K562 (cell line): ENCODE measurements around the gene C7orf57. TPM values are rescaled to one million over a fixed set of nuclear protein-coding genes. Genes with fewer than 3 reads are reported as not detected.

ENCODE experiments used
- ATAC-seq: fragments of 200-7000 bp; cut with Tn5 transposase; 3 replicates; pipeline ENCODE4 v1.9.1; 2020; ENCODE audit warnings: moderate library complexity
- BruUV-seq: library from RNA; stranded (reverse); fragments of 400-500 nt; replicated peaks from 2 replicates; lab custom pipeline; 2021; lab: Mats Ljungman, UMichigan
- CTCF ChIA-PET: fragments of 300-600 bp; formaldehyde crosslinking; extraction: SDS; loops from one replicate; lab custom pipeline; 2021; ENCODE audit warnings: low intra/inter-chr PET ratio; lab: Yijun Ruan, JAX
- POLR2A ChIA-PET: fragments of 300-600, 350-650 bp; sonication (Branson Sonifier 250); formaldehyde crosslinking; extraction: SDS; loops from one replicate; lab custom pipeline; 2021; ENCODE audit warnings: antibody characterized with exemption, inconsistent platforms; lab: Yijun Ruan, JAX
- DNase-seq, 4 experiments: peaks; one replicate each; pipeline versions ENCODE4 v3.0.0 to v3.0.0-alpha.2; 2011 to 2018; ENCODE audit warnings: low spot score in 3 of 4, mixed read lengths in 3 of 4; ENCODE audit errors: extremely low read depth in 1 of 4
- FAIRE-seq: peaks from 2 replicates; lab custom pipeline; 2011; peaks lifted over from hg19 to GRCh38; lab: Jason Lieb, UNC
- H2AFZ ChIP-seq: 2 replicates; pipeline ENCODE4 v1.6.0; 2011; ENCODE audit warnings: low read depth, low read length, control low read depth, inconsistent platforms
- H3K27ac ChIP-seq: fragments of 200-600 bp; 3 replicates; pipeline ENCODE4 v1.8.0; 2011; ENCODE audit warnings: low read depth, mild to moderate bottlenecking, control low read depth, inconsistent platforms, low read length, moderate library complexity, mixed read lengths; ENCODE audit errors: extremely low read depth
- H3K27me3 ChIP-seq, 2 experiments: fragments of 300-600 bp in 1 of 2; 2 replicates in 1 of 2; 3 replicates in 1 of 2; pipeline versions ENCODE4 v1.6.0 to v1.8.0; 2011; ENCODE audit warnings: inconsistent platforms in 2 of 2, low read length in 2 of 2, mild to moderate bottlenecking in 1 of 2, mixed read lengths in 1 of 2, moderate library complexity in 1 of 2; ENCODE audit not compliant: control insufficient read depth in 2 of 2, insufficient read depth in 2 of 2
- H3K36me3 ChIP-seq: fragments of 300-600 bp; 3 replicates; pipeline ENCODE4 v1.8.0; 2011; ENCODE audit warnings: mild to moderate bottlenecking, low read length, inconsistent platforms; ENCODE audit not compliant: control insufficient read depth, insufficient read depth
- H3K4me1 ChIP-seq, 2 experiments: fragments of 200-600 bp in 1 of 2; replicated peaks in 1 of 2; 2 replicates in 1 of 2; 3 replicates in 1 of 2; pipeline versions ENCODE4 v1.5.1 to v1.8.0; 2011; ENCODE audit warnings: inconsistent platforms in 2 of 2, low read length in 2 of 2, mild to moderate bottlenecking in 1 of 2, mixed read lengths in 1 of 2, moderate library complexity in 1 of 2; ENCODE audit not compliant: control insufficient read depth in 2 of 2, insufficient read depth in 2 of 2
- H3K4me2 ChIP-seq: 2 replicates; pipeline ENCODE4 v1.6.1; 2011; ENCODE audit warnings: low read length, control low read depth, inconsistent platforms, mixed read lengths; ENCODE audit not compliant: insufficient read depth
- H3K4me3 ChIP-seq: fragments of 200-600 bp; sonication (generic), shearing (Covaris generic); 2 replicates; pipeline ENCODE4 v1.5.1; 2016; ENCODE audit warnings: control low read depth, inconsistent platforms
- H3K79me2 ChIP-seq: fragments of 200-600 bp; 3 replicates; pipeline ENCODE4 v1.8.0; 2011; ENCODE audit warnings: low read length, inconsistent platforms; ENCODE audit not compliant: control insufficient read depth, insufficient read depth
- H3K9ac ChIP-seq, 2 experiments: 2 replicates each; pipeline versions ENCODE4 v1.6.0 to v1.6.1; 2011; ENCODE audit warnings: low read depth in 2 of 2, low read length in 2 of 2, control low read depth in 1 of 2, inconsistent platforms in 1 of 2, mild to moderate bottlenecking in 1 of 2, mixed read lengths in 1 of 2; ENCODE audit not compliant: insufficient read depth in 1 of 2
- H3K9me1 ChIP-seq: one replicate; pipeline ENCODE4 v1.6.0; 2011; ENCODE audit warnings: inconsistent platforms, mild to moderate bottlenecking, low read length, moderate library complexity; ENCODE audit not compliant: control insufficient read depth, insufficient read depth
- H3K9me3 ChIP-seq: replicated peaks from 2 replicates; pipeline ENCODE4 v1.5.1; 2011; ENCODE audit warnings: low read depth, low read length, inconsistent platforms; ENCODE audit not compliant: control insufficient read depth, insufficient read depth
- H4K20me1 ChIP-seq: replicated peaks from 2 replicates; pipeline ENCODE4 v1.6.1; 2011; ENCODE audit warnings: low read length, inconsistent platforms, mixed read lengths; ENCODE audit not compliant: control insufficient read depth, insufficient read depth
- BRF1 ChIP-seq: IDR thresholded peaks from 3 replicates; pipeline ENCODE4 v1.6.1; 2011; ENCODE audit warnings: borderline replicate concordance, mild to moderate bottlenecking; ENCODE audit not compliant: insufficient read length; ENCODE audit errors: extremely low read depth
- HDAC6 ChIP-seq: IDR thresholded peaks from 2 replicates; pipeline ENCODE4 v1.6.1; 2012; ENCODE audit warnings: low read depth, mild to moderate bottlenecking, control low read depth, inconsistent platforms, low read length, moderate library complexity
- HINFP ChIP-seq: fragments of 450-650 bp; conservative IDR thresholded peaks from 2 replicates; pipeline ENCODE4 v1.6.1; 2016; ENCODE audit warnings: missing genetic modification characterization, low read depth, mild to moderate bottlenecking, control low read depth, missing compliant biosample characterization
- HMGN3 ChIP-seq: IDR thresholded peaks from 2 replicates; pipeline ENCODE4 v1.6.1; 2011; ENCODE audit warnings: borderline replicate concordance, low read depth, mild to moderate bottlenecking, mixed read lengths, low read length; ENCODE audit not compliant: insufficient read length; ENCODE audit errors: extremely low read depth
- HOXB6 ChIP-seq: fragments of 250-450 bp; sonication (Bioruptor Pico); IDR thresholded peaks from 2 replicates; pipeline ENCODE4 v1.5.1; 2022; ENCODE audit warnings: mild to moderate bottlenecking, borderline replicate concordance
- KDM2B ChIP-seq: fragments of 250-450 bp; sonication (Bioruptor Pico); IDR thresholded peaks from 2 replicates; pipeline ENCODE4 v1.8.0; 2021; ENCODE audit warnings: mild to moderate bottlenecking, moderate library complexity
- MYC ChIP-seq, 2 experiments: fragments of 250-450 bp in 1 of 2; sonication (Bioruptor Pico) in 1 of 2; IDR thresholded peaks; 2 replicates each; pipeline versions ENCODE4 v1.5.1 to v1.6.1; 2012 to 2021; ENCODE audit warnings: low read depth in 2 of 2, borderline replicate concordance in 1 of 2, improper control_type of control experiment in 1 of 2, low read length in 1 of 2, mild to moderate bottlenecking in 1 of 2, moderate library complexity in 1 of 2
- NCOA6 ChIP-seq: fragments of 450-650 bp; IDR thresholded peaks from 2 replicates; pipeline ENCODE4 v1.6.1; 2017; ENCODE audit warnings: mild to moderate bottlenecking
- RNF2 ChIP-seq: sonication (generic); IDR thresholded peaks from 2 replicates; pipeline ENCODE4 v1.6.1; 2016
- RNF219 ChIP-seq: fragments of 250-450 bp; sonication (Bioruptor Pico); IDR thresholded peaks from 2 replicates; pipeline ENCODE4 v1.5.0; 2022; ENCODE audit warnings: mild to moderate bottlenecking
- TCF7L2 ChIP-seq: fragments of 150-350 bp; IDR thresholded peaks from 2 replicates; pipeline ENCODE4 v1.6.1; 2016; ENCODE audit warnings: low read depth, mild to moderate bottlenecking, low read length, moderate library complexity
- ZNF263 ChIP-seq: sonication (generic); formaldehyde crosslinking; IDR thresholded peaks from 2 replicates; pipeline ENCODE4 v1.8.0; 2022; ENCODE audit warnings: mild to moderate bottlenecking, missing genetic modification reagents, borderline replicate concordance
- WGBS: fragments of 100-300 bp; shearing (Covaris generic); methylation state at CpG from one replicate; pipeline ENCODE4 v1.1.6; 2016; ENCODE audit warnings: low coverage, mixed read lengths; ENCODE audit not compliant: insufficient coverage; ENCODE audit errors: missing lambda C conversion rate; 5-methylcytosine and 5-hydroxymethylcytosine counted together
- in situ Hi-C: fragments of 300-500 bp; cut with MboI; formaldehyde crosslinking; loops from 4 replicates; pipeline ENCODE4 v1.15.0; 2018; ENCODE audit warnings: inconsistent platforms, mixed read lengths
- intact Hi-C: fragments of 100-400 bp; cut with micrococcal nuclease; formaldehyde crosslinking; loops from 2 replicates; pipeline ENCODE4 v1.14.2; 2022
- polyA plus RNA-seq, 8 experiments: library from polyadenylated mRNA; depleted of rRNA in 4 of 8; stranded (reverse) in 5 of 8; unstranded in 3 of 8; fragments of >200 nt; fragmentation: Nextera tagmentation in 2 of 8; fragmentation: Illumina TruSeq in 1 of 8; extraction: Ambion mirVana in 2 of 8; extraction: Trizol in 1 of 8; gene quantifications; 2 replicates each; pipeline versions ENCODE4 v1.2.1 to v1.2.3, GENCODE V29; 2011 to 2014; ENCODE audit warnings: inconsistent platforms in 1 of 8, missing spikeins in 1 of 8
- total RNA-seq, 7 experiments: library from RNA; depleted of rRNA in 6 of 7; stranded (reverse); fragments of >200 nt in 6 of 7; fragmentation: Illumina TruSeq in 2 of 7; extraction: Trizol in 2 of 7; gene quantifications; 2 replicates each; pipeline versions ENCODE4 v1.2.1 to v1.2.3, GENCODE V29; 2011 to 2021; ENCODE audit warnings: low replicate concordance in 1 of 7
- TF ChIP-seq, protein P1 (sequence below): fragments of 250-450 bp; sonication (Bioruptor Pico); IDR thresholded peaks from 2 replicates; pipeline ENCODE4 v1.8.0; 2021; ENCODE audit warnings: moderate library complexity, mild to moderate bottlenecking, inconsistent platforms
- TF ChIP-seq, protein P2 (sequence below): sonication (generic); formaldehyde crosslinking; IDR thresholded peaks from 2 replicates; pipeline ENCODE4 v1.8.1; 2023; ENCODE audit warnings: mild to moderate bottlenecking, missing genetic modification reagents

C7orf57 gene
- total and polyA plus RNA-seq, 9 of the 15 experiments (the other 6 are each of a cell fraction or from before 2014, with no cell fraction given): not detected

- TF ChIP-seq, protein P1, sequence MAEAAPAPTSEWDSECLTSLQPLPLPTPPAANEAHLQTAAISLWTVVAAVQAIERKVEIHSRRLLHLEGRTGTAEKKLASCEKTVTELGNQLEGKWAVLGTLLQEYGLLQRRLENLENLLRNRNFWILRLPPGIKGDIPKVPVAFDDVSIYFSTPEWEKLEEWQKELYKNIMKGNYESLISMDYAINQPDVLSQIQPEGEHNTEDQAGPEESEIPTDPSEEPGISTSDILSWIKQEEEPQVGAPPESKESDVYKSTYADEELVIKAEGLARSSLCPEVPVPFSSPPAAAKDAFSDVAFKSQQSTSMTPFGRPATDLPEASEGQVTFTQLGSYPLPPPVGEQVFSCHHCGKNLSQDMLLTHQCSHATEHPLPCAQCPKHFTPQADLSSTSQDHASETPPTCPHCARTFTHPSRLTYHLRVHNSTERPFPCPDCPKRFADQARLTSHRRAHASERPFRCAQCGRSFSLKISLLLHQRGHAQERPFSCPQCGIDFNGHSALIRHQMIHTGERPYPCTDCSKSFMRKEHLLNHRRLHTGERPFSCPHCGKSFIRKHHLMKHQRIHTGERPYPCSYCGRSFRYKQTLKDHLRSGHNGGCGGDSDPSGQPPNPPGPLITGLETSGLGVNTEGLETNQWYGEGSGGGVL (CRISPR knock-in tag): no peak
- TF ChIP-seq, protein P2, sequence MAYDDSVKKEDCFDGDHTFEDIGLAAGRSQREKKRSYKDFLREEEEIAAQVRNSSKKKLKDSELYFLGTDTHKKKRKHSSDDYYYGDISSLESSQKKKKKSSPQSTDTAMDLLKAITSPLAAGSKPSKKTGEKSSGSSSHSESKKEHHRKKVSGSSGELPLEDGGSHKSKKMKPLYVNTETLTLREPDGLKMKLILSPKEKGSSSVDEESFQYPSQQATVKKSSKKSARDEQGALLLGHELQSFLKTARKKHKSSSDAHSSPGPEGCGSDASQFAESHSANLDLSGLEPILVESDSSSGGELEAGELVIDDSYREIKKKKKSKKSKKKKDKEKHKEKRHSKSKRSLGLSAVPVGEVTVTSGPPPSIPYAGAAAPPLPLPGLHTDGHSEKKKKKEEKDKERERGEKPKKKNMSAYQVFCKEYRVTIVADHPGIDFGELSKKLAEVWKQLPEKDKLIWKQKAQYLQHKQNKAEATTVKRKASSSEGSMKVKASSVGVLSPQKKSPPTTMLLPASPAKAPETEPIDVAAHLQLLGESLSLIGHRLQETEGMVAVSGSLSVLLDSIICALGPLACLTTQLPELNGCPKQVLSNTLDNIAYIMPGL (CRISPR knock-in tag): no peak
- TF ChIP-seq HDAC6 (no peak), HOXB6 (CRISPR knock-in tag) (no peak), KDM2B (CRISPR knock-in tag) (no peak), ZNF263 (CRISPR knock-in tag) (no peak), HMGN3 (no peak), MYC (IDR thresholded peaks at IDR 0.05; ENCODE audit: low read depth, low read length) (no peak), MYC (CRISPR knock-in tag; IDR thresholded peaks at IDR 0.05; ENCODE audit: borderline replicate concordance, low read depth) (no peak), NCOA6 (no peak), BRF1 (no peak), RNF2 (no peak), HINFP (tag) (no peak), TCF7L2 (no peak), RNF219 (CRISPR knock-in tag) (no peak)
- no peak for ATAC-seq
- Histone ChIP-seq H3K27me3 (no peaks in the 10 kb centered on the region), H3K36me3 (no peaks in the 10 kb centered on the region), H3K9me1 (no peaks in the 10 kb centered on the region), H3K27ac (no peak overlapping the region), H4K20me1 (no peaks in the 10 kb centered on the region), H3K79me2 (no peaks in the 10 kb centered on the region), H3K9me3 (no peaks in the 10 kb centered on the region), H3K4me3 (no peak overlapping the region), H3K9ac (no peak overlapping the region), H2AFZ (no peak overlapping the region), H3K4me1 (no peaks in the 10 kb centered on the region), H3K4me2 (no peak overlapping the region)
- FAIRE-seq: no peak
- 2% methylated on average over 5 of the region's 5 CpGs for WGBS
- no TSS peak for BruUV-seq
- POLR2A ChIA-PET: no interaction called here
- CTCF ChIA-PET: no interaction called here
- no peak for DNase-seq
- in situ Hi-C loops: no loop called here
- intact Hi-C loops: no loop called here
These were observed 24.4 kb downstream of the C7orf57 start for GRCh38 chr7:48059706-48060105.
